Pons (tissue), 1 donor: ENCODE measurements around the gene CYP24A1.
A peak's percentile ranks its signal among the peaks of the same experiment; 100 is the strongest.
"Not testable (repeated sequence)": the region's sequence is repeated elsewhere in the genome, so short reads cannot be mapped to it uniquely, and the experiment has no call there.

ENCODE experiments used
- DNase-seq: peaks from one replicate; pipeline ENCODE4 v3.0.0-alpha.2; 2016; ENCODE audit warnings: low spot score

CYP24A1 gene

GRCh38 chr20:54133434-54134427 lies 40.1 kb downstream of the CYP24A1 start:
- peak; percentile 71 for DNase-seq

GRCh38 chr20:54132612-54133433 lies 41.0 kb downstream of the CYP24A1 start:
- DNase-seq = no peak

- DNase-seq = no peak
Observed at GRCh38 chr20:54131675-54132611, 41.8 kb downstream of the CYP24A1 start.

- DNase-seq = not testable (repeated sequence)
Observed at GRCh38 chr20:54131125-54131524, 42.7 kb downstream of the CYP24A1 start.

- DNase-seq = no peak
Observed at GRCh38 chr20:54129350-54129749, 44.4 kb downstream of the CYP24A1 start.

- no peak for DNase-seq
Observed at GRCh38 chr20:54127855-54128574, 45.8 kb downstream of the CYP24A1 start.

GRCh38 chr20:54126806-54127655 lies 46.8 kb downstream of the CYP24A1 start:
- no peak for DNase-seq

GRCh38 chr20:54126328-54126727 lies 47.5 kb downstream of the CYP24A1 start:
- not testable (repeated sequence) for DNase-seq

GRCh38 chr20:54123587-54124180 lies 50.1 kb downstream of the CYP24A1 start:
- DNase-seq = no peak

- no peak for DNase-seq
Observed at GRCh38 chr20:54122681-54123586, 50.9 kb downstream of the CYP24A1 start.

- no peak for DNase-seq
Observed at GRCh38 chr20:54122189-54122588, 51.6 kb downstream of the CYP24A1 start.

- DNase-seq = no peak
Observed at GRCh38 chr20:54119744-54120143, 54.0 kb downstream of the CYP24A1 start.

GRCh38 chr20:54118220-54119001 lies 55.4 kb downstream of the CYP24A1 start:
- no peak for DNase-seq

GRCh38 chr20:54116550-54117235 lies 57.1 kb downstream of the CYP24A1 start:
- DNase-seq = no peak

- DNase-seq = no peak
Observed at GRCh38 chr20:54115172-54115854, 58.5 kb downstream of the CYP24A1 start.

GRCh38 chr20:54114109-54114508 lies 59.7 kb downstream of the CYP24A1 start:
- no peak for DNase-seq
